ENCODE data around the gene ATP11A. TPM values are rescaled to one million over a fixed set of nuclear protein-coding genes. Genes with fewer than 3 reads are reported as not detected.

ATP11A gene
- polyA plus RNA-seq, 4 donors, result 3.2 to 79.6 (median 9.5) TPM

DNA sequence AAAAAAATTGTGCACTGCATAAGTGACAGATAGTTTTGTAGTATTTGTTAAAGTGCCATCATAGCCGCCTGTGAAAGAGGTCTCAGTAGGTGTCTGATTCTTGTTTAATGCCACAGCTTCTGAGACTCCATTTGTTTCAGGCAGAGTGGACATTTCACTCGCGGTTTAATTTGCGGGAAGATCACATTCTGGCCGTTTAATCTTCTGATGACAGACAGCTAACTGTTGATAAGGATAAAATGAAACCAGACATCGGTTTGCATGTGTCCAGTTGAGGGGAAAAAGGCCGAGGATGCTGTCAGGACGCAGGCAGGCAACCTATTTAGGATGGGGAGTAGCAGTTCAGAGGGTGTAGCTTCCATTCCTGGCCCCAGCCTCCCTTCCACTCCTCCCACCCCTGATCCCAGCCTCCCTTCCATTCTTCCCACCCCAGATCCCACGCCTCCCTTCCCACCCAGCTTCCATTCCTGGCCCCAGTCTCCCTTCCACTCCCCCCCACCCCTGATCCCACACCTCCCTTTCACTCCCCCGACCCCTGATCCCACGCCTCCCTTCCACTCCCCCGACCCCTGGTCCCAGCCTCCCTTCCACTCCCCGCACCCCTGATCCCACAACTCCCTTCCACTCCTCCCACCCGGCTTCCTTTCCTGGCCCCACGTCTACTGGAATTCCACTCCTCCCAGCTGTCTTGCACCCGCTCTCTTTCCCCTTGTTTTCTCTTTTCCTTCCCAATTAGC, 23.8 kb downstream of the ATP11A start:
- DNase-seq, result no peak
- no peak for FAIRE-seq
- H3K4me1 ChIP-seq (ENCODE audit: control insufficient read depth in 3 of 3, insufficient read depth in 2 of 3, low read depth in 1 of 3, low read length in 2 of 3), result peaks cover 0 to 37% (median 4%) of the 10 kb centered on the region in 3 donors
- no peaks in the 10 kb centered on the region for H3K27me3 ChIP-seq (ENCODE audit: control insufficient read depth in 3 of 3, insufficient read depth in 3 of 3, low read length in 3 of 3)
- H3K36me3 ChIP-seq (ENCODE audit: control insufficient read depth in 3 of 3, insufficient read depth in 2 of 3, low read depth in 1 of 3, low read length in 3 of 3), result peaks cover 0 to 39% (median 0%) of the 10 kb centered on the region in 3 donors
- 75 to 80% (median 79%) methylated on average over 16 of the region's 16 CpGs for WGBS, 3 donors
- peaks cover 0 to 13% of the 10 kb centered on the region in 2 donors for H3K9me3 ChIP-seq (ENCODE audit: control insufficient read depth in 2 of 2, insufficient read depth in 1 of 2, low read depth in 1 of 2, low read length in 1 of 2)
- H3K27ac ChIP-seq (ENCODE audit: low read depth in 1 of 3, low read length in 2 of 3), result no peak overlapping the region
- no peak overlapping the region for H3K4me3 ChIP-seq (ENCODE audit: low read depth in 1 of 3, low read length in 3 of 3)

DNA sequence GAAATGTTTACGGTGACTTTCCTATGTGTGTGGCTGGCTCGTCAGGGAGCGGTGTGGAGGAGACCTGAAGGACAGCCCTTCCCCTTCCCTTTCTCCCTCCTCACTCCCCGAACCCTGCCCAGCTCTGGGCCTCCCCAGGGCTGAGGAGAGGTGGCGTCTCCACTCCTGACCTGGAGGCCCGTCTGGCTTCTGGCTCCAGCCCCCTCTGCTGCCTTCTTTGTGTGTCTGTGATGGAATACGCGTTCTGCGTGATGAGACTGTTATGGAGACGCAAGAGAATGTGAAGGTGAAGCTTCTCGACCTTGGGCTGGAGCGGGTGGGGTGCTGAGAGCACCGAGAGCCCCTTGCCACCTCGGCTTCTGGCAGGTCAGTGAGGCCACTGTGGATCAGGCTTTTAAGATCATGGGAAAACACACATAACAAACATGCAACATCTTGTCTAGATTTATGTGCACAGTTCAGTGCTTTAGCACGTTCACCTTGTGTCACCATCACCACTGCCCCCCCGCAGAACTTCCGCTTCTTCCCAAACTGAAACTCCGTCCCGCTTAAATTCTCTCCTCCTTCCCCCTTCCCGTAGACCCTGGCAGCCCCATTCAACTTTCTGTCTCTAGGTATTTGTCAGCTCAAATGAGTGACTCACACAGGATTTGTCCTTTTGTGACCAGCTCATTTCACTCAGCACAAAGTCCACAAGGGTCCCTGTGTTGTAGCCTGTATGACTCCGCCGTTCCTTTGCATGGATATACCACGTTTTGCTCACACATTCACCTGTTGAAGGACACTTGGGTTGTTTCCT, 24.7 kb downstream of the ATP11A start:
- H3K27me3 ChIP-seq (ENCODE audit: control insufficient read depth in 3 of 3, insufficient read depth in 3 of 3, low read length in 3 of 3), result no peaks in the 10 kb centered on the region
- no peak overlapping the region for H3K27ac ChIP-seq (ENCODE audit: low read depth in 1 of 3, low read length in 2 of 3)
- peaks cover 0 to 13% of the 10 kb centered on the region in 2 donors for H3K9me3 ChIP-seq (ENCODE audit: control insufficient read depth in 2 of 2, insufficient read depth in 1 of 2, low read depth in 1 of 2, low read length in 1 of 2)
- no peak overlapping the region for H3K4me3 ChIP-seq (ENCODE audit: low read depth in 1 of 3, low read length in 3 of 3)
- peaks cover 0 to 33% (median 4%) of the 10 kb centered on the region in 3 donors for H3K4me1 ChIP-seq (ENCODE audit: control insufficient read depth in 3 of 3, insufficient read depth in 2 of 3, low read depth in 1 of 3, low read length in 2 of 3)
- FAIRE-seq, result no peak
- peak in 1 of 2 donors; percentile 31 for DNase-seq
- WGBS, 3 donors, result 90 to 95% (median 94%) methylated on average over 23 of the region's 23 CpGs
- peaks cover 0 to 43% (median 0%) of the 10 kb centered on the region in 3 donors for H3K36me3 ChIP-seq (ENCODE audit: control insufficient read depth in 3 of 3, insufficient read depth in 2 of 3, low read depth in 1 of 3, low read length in 3 of 3)

- peaks cover 0 to 37% (median 0%) of the 10 kb centered on the region in 3 donors for H3K36me3 ChIP-seq (ENCODE audit: control insufficient read depth in 3 of 3, insufficient read depth in 2 of 3, low read depth in 1 of 3, low read length in 3 of 3)
- no peak for DNase-seq
- peaks cover 0 to 13% of the 10 kb centered on the region in 2 donors for H3K9me3 ChIP-seq (ENCODE audit: control insufficient read depth in 2 of 2, insufficient read depth in 1 of 2, low read depth in 1 of 2, low read length in 1 of 2)
- H3K4me3 ChIP-seq (ENCODE audit: low read depth in 1 of 3, low read length in 3 of 3), result no peak overlapping the region
- H3K27ac ChIP-seq (ENCODE audit: low read depth in 1 of 3, low read length in 2 of 3), result no peak overlapping the region
- WGBS, 3 donors, result 64 to 66% (median 64%) methylated on average over 4 to 5 of the region's 5 CpGs
- FAIRE-seq, result no peak
- H3K27me3 ChIP-seq (ENCODE audit: control insufficient read depth in 3 of 3, insufficient read depth in 3 of 3, low read length in 3 of 3), result no peaks in the 10 kb centered on the region
- H3K4me1 ChIP-seq (ENCODE audit: control insufficient read depth in 3 of 3, insufficient read depth in 2 of 3, low read depth in 1 of 3, low read length in 2 of 3), result peaks cover 0 to 33% (median 5%) of the 10 kb centered on the region in 3 donors
Observed at GRCh38 chr13:112715210-112715609, 25.4 kb downstream of the ATP11A start.

- DNase-seq (no peak), FAIRE-seq (no peak)
- Histone ChIP-seq H3K36me3 (ENCODE audit: control insufficient read depth in 3 of 3, insufficient read depth in 2 of 3, low read depth in 1 of 3, low read length in 3 of 3) (peaks cover 0 to 35% (median 0%) of the 10 kb centered on the region in 3 donors), H3K9me3 (ENCODE audit: control insufficient read depth in 2 of 2, insufficient read depth in 1 of 2, low read depth in 1 of 2, low read length in 1 of 2) (peaks cover 0 to 16% of the 10 kb centered on the region in 2 donors), H3K4me3 (ENCODE audit: low read depth in 1 of 3, low read length in 3 of 3) (no peak overlapping the region), H3K4me1 (ENCODE audit: control insufficient read depth in 3 of 3, insufficient read depth in 2 of 3, low read depth in 1 of 3, low read length in 2 of 3) (peaks cover 0 to 31% (median 5%) of the 10 kb centered on the region in 3 donors), H3K27me3 (ENCODE audit: control insufficient read depth in 3 of 3, insufficient read depth in 3 of 3, low read length in 3 of 3) (no peaks in the 10 kb centered on the region), H3K27ac (ENCODE audit: low read depth in 1 of 3, low read length in 2 of 3) (no peak overlapping the region)
- 76 to 85% (median 83%) methylated on average over 13 of the region's 13 CpGs for WGBS, 3 donors
Observed at GRCh38 chr13:112715715-112716460, 26.1 kb downstream of the ATP11A start.

DNA sequence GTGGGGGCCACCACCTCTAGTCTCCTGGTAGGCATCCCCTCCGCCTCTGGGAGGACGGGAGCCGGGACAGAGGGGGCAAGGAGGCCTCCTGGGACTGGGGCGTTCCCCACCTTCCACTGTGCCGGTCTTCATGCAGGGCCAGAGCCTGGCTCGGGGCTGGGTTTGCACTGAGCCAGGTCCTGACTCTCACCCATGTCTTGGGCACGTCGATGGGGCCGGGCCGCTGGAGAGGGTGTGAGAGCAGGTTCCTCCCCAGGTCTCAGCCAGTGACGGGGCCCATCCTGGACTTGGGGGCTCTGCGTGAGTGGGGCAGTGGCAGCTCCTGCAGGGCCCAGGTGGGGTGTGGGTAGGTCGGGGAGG, 26.6 kb downstream of the ATP11A start:
- Histone ChIP-seq H3K27ac (ENCODE audit: low read depth in 1 of 3, low read length in 2 of 3) (no peak overlapping the region), H3K9me3 (ENCODE audit: control insufficient read depth in 2 of 2, insufficient read depth in 1 of 2, low read depth in 1 of 2, low read length in 1 of 2) (peaks cover 0 to 17% of the 10 kb centered on the region in 2 donors), H3K4me1 (ENCODE audit: control insufficient read depth in 3 of 3, insufficient read depth in 2 of 3, low read depth in 1 of 3, low read length in 2 of 3) (peaks cover under 1 to 31% (median 5%) of the 10 kb centered on the region in 3 donors), H3K36me3 (ENCODE audit: control insufficient read depth in 3 of 3, insufficient read depth in 2 of 3, low read depth in 1 of 3, low read length in 3 of 3) (peaks cover 0 to 35% (median 0%) of the 10 kb centered on the region in 3 donors), H3K4me3 (ENCODE audit: low read depth in 1 of 3, low read length in 3 of 3) (no peak overlapping the region), H3K27me3 (ENCODE audit: control insufficient read depth in 3 of 3, insufficient read depth in 3 of 3, low read length in 3 of 3) (no peaks in the 10 kb centered on the region)
- 95 to 100% (median 97%) methylated on average over 13 of the region's 13 CpGs for WGBS, 3 donors
- FAIRE-seq, result no peak
- DNase-seq, result no peak

DNA sequence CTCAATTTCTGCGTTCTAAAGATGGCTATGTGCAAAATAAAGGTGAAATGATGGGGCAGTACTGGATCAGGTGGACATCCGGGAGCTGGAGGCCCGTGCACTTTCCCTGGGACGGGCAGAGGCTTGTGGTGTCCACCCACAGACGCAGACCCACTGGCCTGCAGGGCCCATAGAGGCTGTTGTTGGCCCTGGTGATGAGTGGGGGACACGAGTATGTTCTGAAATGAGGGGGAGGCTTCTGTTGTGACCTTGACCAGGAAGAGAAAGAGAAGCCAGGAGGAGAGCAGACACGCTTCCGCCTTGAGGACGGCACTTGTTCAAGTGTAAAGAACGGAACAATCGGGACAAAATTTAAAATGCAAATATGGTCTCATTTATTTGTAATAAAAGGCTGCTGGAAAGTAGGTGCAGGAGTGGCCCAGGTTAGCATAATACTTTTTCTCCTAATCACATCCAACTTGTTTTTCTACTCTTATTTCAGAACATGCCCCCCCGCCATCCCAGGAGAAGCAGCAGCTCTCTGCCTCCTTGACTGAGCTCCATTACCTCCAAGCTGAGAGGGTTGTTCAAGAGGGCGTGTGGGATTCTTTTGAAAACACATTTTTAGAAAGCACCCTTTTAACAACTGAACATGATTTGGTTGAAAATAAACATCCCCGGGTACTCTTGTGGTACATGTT, 27.1 kb downstream of the ATP11A start:
- DNase-seq (no peak), FAIRE-seq (no peak)
- H3K4me1 ChIP-seq (ENCODE audit: control insufficient read depth in 3 of 3, insufficient read depth in 2 of 3, low read depth in 1 of 3, low read length in 2 of 3), result peaks cover 5 to 33% (median 5%) of the 10 kb centered on the region in 3 donors
- no peak overlapping the region for H3K27ac ChIP-seq (ENCODE audit: low read depth in 1 of 3, low read length in 2 of 3)
- 90 to 91% (median 91%) methylated on average over 14 of the region's 14 CpGs for WGBS, 3 donors
- peaks cover 0 to 38% (median 0%) of the 10 kb centered on the region in 3 donors for H3K36me3 ChIP-seq (ENCODE audit: control insufficient read depth in 3 of 3, insufficient read depth in 2 of 3, low read depth in 1 of 3, low read length in 3 of 3)
- peaks cover 0 to 17% of the 10 kb centered on the region in 2 donors for H3K9me3 ChIP-seq (ENCODE audit: control insufficient read depth in 2 of 2, insufficient read depth in 1 of 2, low read depth in 1 of 2, low read length in 1 of 2)
- H3K27me3 ChIP-seq (ENCODE audit: control insufficient read depth in 3 of 3, insufficient read depth in 3 of 3, low read length in 3 of 3), result no peaks in the 10 kb centered on the region
- no peak overlapping the region for H3K4me3 ChIP-seq (ENCODE audit: low read depth in 1 of 3, low read length in 3 of 3)

- Histone ChIP-seq H3K9me3 (ENCODE audit: control insufficient read depth in 2 of 2, insufficient read depth in 1 of 2, low read depth in 1 of 2, low read length in 1 of 2) (peaks cover 0 to 17% of the 10 kb centered on the region in 2 donors), H3K4me3 (ENCODE audit: low read depth in 1 of 3, low read length in 3 of 3) (no peak overlapping the region), H3K27ac (ENCODE audit: low read depth in 1 of 3, low read length in 2 of 3) (no peak overlapping the region), H3K27me3 (ENCODE audit: control insufficient read depth in 3 of 3, insufficient read depth in 3 of 3, low read length in 3 of 3) (no peaks in the 10 kb centered on the region), H3K4me1 (ENCODE audit: control insufficient read depth in 3 of 3, insufficient read depth in 2 of 3, low read depth in 1 of 3, low read length in 2 of 3) (peaks cover 5 to 31% (median 6%) of the 10 kb centered on the region in 3 donors), H3K36me3 (ENCODE audit: control insufficient read depth in 3 of 3, insufficient read depth in 2 of 3, low read depth in 1 of 3, low read length in 3 of 3) (peaks cover 0 to 38% (median 0%) of the 10 kb centered on the region in 3 donors)
- WGBS, 3 donors, result 98 to 99% (median 98%) methylated on average over 9 of the region's 9 CpGs
- FAIRE-seq, result no peak
- no peak for DNase-seq
Observed at GRCh38 chr13:112718318-112718717, 28.5 kb downstream of the ATP11A start.

Data from small intestine (tissue), 7 donors.